ENCODE data around the gene PLEKHJ1. TPM values are rescaled to one million over a fixed set of nuclear protein-coding genes. Genes with fewer than 3 reads are reported as not detected.

PLEKHJ1 gene
- total and polyA plus RNA-seq, 2 of the 8 experiments (the other 6 are each of a cell fraction or from before 2014, with no cell fraction given), result 135 to 187 TPM

DNA sequence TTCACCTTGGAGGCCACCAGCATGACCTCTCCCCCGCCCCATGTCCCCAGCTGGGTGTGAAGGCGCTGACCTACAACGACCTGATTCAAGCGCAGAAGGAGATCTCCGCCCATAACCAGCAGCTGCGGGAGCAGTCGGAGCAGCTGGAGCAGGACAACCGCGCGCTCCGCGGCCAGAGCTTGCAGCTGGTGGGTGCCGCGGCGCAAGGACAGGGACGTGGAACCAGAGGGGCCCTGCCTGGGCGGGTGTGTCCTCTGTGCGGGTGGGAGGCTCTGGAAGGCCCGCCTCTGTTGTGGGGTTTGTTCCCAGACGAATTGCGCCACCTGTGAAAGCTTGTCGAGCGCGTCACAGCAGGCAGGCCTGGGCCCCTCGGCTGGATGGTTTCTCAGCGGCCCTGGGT is 22.3 kb downstream of the PLEKHJ1 start:
- no peak overlapping the region for H2AFZ ChIP-seq (ENCODE audit: low read length)
- DNase-seq (ENCODE audit: low read depth in 1 of 2, low spot score in 2 of 2), result no peak
- no peak overlapping the region for H3K4me2 ChIP-seq (ENCODE audit: insufficient read depth in 1 of 2, low read depth in 2 of 2, low read length in 2 of 2)
- TF ChIP-seq HDAC6 (IDR thresholded peaks at IDR 0.05; ENCODE audit: low read depth, low read length) (no peak), NRF1 (IDR thresholded peaks at IDR 0.05; ENCODE audit: low read depth, low read length) (no peak), RXRA (IDR thresholded peaks at IDR 0.05; ENCODE audit: insufficient read depth, low read depth, low read length) (no peak), NANOG (IDR thresholded peaks at IDR 0.05; ENCODE audit: insufficient read depth, low read depth, low read length, poor library complexity, severe bottlenecking) (no peak), TEAD4 (IDR thresholded peaks at IDR 0.05; ENCODE audit: low read depth, low read length) (no peak), ZNF274 (IDR thresholded peaks at IDR 0.05; ENCODE audit: borderline replicate concordance, extremely low read depth, low read length) (no peak), BRCA1 (IDR thresholded peaks at IDR 0.05; ENCODE audit: low read depth, low read length) (no peak), EZH2 (IDR thresholded peaks at IDR 0.05; ENCODE audit: low read depth, low read length, severe bottlenecking) (no peak), SP1 (IDR thresholded peaks at IDR 0.05; ENCODE audit: low read depth, low read length) (no peak)
- H2BK15ac ChIP-seq (ENCODE audit: low read length), result no peak overlapping the region
- no peak overlapping the region for H2BK120ac ChIP-seq (replicated peaks; ENCODE audit: low read depth, low read length)
- FAIRE-seq, result no peak
- H3K23me2 ChIP-seq (ENCODE audit: low read depth, low read length), result no peaks in the 10 kb centered on the region
- H2BK20ac ChIP-seq (ENCODE audit: low read length), result no peak overlapping the region
- no peak overlapping the region for H3K27ac ChIP-seq (ENCODE audit: low read depth, low read length)
- H3K4me1 ChIP-seq (replicated peaks in 1 of 4; ENCODE audit: control insufficient read depth in 3 of 4, insufficient read depth in 4 of 4, low read length in 3 of 4), result no peaks in the 10 kb centered on the region
- peaks cover 0 to 13% of the 10 kb centered on the region in 2 experiments for H4K20me1 ChIP-seq (replicated peaks in 1 of 2; ENCODE audit: control insufficient read depth in 1 of 2, insufficient read depth in 2 of 2, low read length in 2 of 2)
- H2AK5ac ChIP-seq (ENCODE audit: low read depth, low read length), result no peak overlapping the region
- POLR2A ChIA-PET (ENCODE audit: partially characterized antibody), result interaction anchor here (0.6 to 2.4 kb wide), 4 partner anchors 11 to 36 kb away, joined by 3 to 5 read pairs (median 3); no protein-coding TSS in a partner anchor
- no peaks in the 10 kb centered on the region for H3K27me3 ChIP-seq (replicated peaks in 1 of 4; ENCODE audit: control insufficient read depth in 3 of 4, extremely low read depth in 1 of 4, insufficient read depth in 3 of 4, low read length in 3 of 4)
- H3K23ac ChIP-seq (ENCODE audit: insufficient read length), result no peak overlapping the region
- no peak overlapping the region for H4K91ac ChIP-seq (replicated peaks; ENCODE audit: insufficient read length, low read length)
- H3K36me3 ChIP-seq (ENCODE audit: control insufficient read depth in 2 of 4, insufficient read depth in 4 of 4, low read length in 3 of 4), result peaks cover 9 to 53% (median 40%) of the 10 kb centered on the region in 4 experiments; a peak in 7 of 8 replicates
- no peak overlapping the region for H4K8ac ChIP-seq (ENCODE audit: extremely low read depth, insufficient read depth, low read length)
- H3K4ac ChIP-seq (replicated peaks; ENCODE audit: insufficient read length, low read depth, low read length), result no peak overlapping the region
- H3K9ac ChIP-seq (replicated peaks in 1 of 4; ENCODE audit: extremely low read depth in 1 of 4, low read depth in 3 of 4, low read length in 3 of 4), result no peak overlapping the region
- no peaks in the 10 kb centered on the region for H3K9me3 ChIP-seq (ENCODE audit: insufficient read depth in 2 of 2, low read depth in 1 of 2, low read length in 1 of 2)
- H3K79me1 ChIP-seq (ENCODE audit: low read depth, low read length), result no peaks in the 10 kb centered on the region; the same call in 1 of the 2 replicates
- no peak overlapping the region for H2BK12ac ChIP-seq (ENCODE audit: low read depth, low read length)
- no peak overlapping the region for H3K18ac ChIP-seq (ENCODE audit: extremely low read depth, low read length)
- H3K79me2 ChIP-seq (ENCODE audit: control insufficient read depth in 1 of 2, insufficient read depth in 2 of 2, low read length in 2 of 2), result no peaks in the 10 kb centered on the region
- no peak overlapping the region for H3K56ac ChIP-seq (replicated peaks; ENCODE audit: insufficient read length, low read depth, low read length)
- H3K14ac ChIP-seq (ENCODE audit: insufficient read length), result no peak overlapping the region
- H4K5ac ChIP-seq (ENCODE audit: insufficient read length, low read depth, low read length), result no peak overlapping the region
- no peak overlapping the region for H3K4me3 ChIP-seq (ENCODE audit: extremely low read depth in 1 of 4, insufficient read depth in 2 of 4, low read depth in 3 of 4, low read length in 4 of 4)
- 87% methylated on average over 25 of the region's 26 CpGs; no CpG with 5 or more reads in 1 of the 2 experiments for WGBS, 2 experiments (ENCODE audit: extremely low coverage in 1 of 2, insufficient coverage in 1 of 2, insufficient read length in 1 of 2, insufficient replicate concordance in 2 of 2, low coverage in 1 of 2, low lambda C conversion rate in 2 of 2, missing lambda C conversion rate in 1 of 2)
- CTCF ChIA-PET (ENCODE audit: partially characterized antibody), result interaction anchor here (1.1 to 8.1 kb wide), 6 partner anchors 9 to 104 kb away, joined by 3 to 50 read pairs (median 8); no protein-coding TSS in a partner anchor
- no peak overlapping the region; the same call in 1 of the 2 replicates for H2BK5ac ChIP-seq (ENCODE audit: low read depth, low read length)
